HepG2 (cell line): ENCODE data around the gene ECE2. TPM values are rescaled to one million over a fixed set of nuclear protein-coding genes. Genes with fewer than 3 reads are reported as not detected.
A peak's percentile ranks its signal among the peaks of the same experiment; 100 is the strongest.

Experiments
- EP300 ChIP-seq, 3 experiments: sonication (generic) in 1 of 3; formaldehyde crosslinking in 1 of 3; IDR thresholded peaks; 2 replicates each; pipeline versions ENCODE4 v1.5.1 to v1.6.1; 2011 to 2020; ENCODE audit warnings: low read depth in 2 of 3, low read length in 2 of 3, borderline replicate concordance in 1 of 3, improper control_type of control experiment in 1 of 3, mild to moderate bottlenecking in 1 of 3, missing genetic modification reagents in 1 of 3, moderate library complexity in 1 of 3
- EZH2 ChIP-seq: conservative IDR thresholded peaks from 2 replicates; pipeline ENCODE4 v1.6.1; 2012; ENCODE audit warnings: mild to moderate bottlenecking, low read depth, low read length, moderate library complexity
- FOXP1 ChIP-seq, 2 experiments: fragments of 450-650 bp in 1 of 2; IDR thresholded peaks; 2 replicates each; pipeline ENCODE4 v1.6.1; 2017 to 2018; ENCODE audit warnings: antibody characterized with exemption in 1 of 2
- KAT8 ChIP-seq: IDR thresholded peaks from 2 replicates; pipeline ENCODE4 v1.6.1; 2016; ENCODE audit warnings: missing genetic modification reagents, missing compliant biosample characterization
- KDM3A ChIP-seq: IDR thresholded peaks from 2 replicates; pipeline ENCODE4 v1.6.1; 2018; ENCODE audit warnings: low read depth, missing compliant biosample characterization
- MTA1 ChIP-seq: sonication (generic); formaldehyde crosslinking; IDR thresholded peaks from 2 replicates; pipeline ENCODE4 v1.4.0; 2020; ENCODE audit warnings: missing genetic modification reagents, mild to moderate bottlenecking, borderline replicate concordance
- NCOR1 ChIP-seq: fragments of 200-600 bp; sonication (generic); IDR thresholded peaks from 2 replicates; pipeline ENCODE4 v1.7.0; 2017; ENCODE audit warnings: antibody characterized with exemption, low read length, borderline replicate concordance
- PHF20 ChIP-seq: sonication (generic); formaldehyde crosslinking; IDR thresholded peaks from 2 replicates; pipeline ENCODE4 v1.5.0; 2020; ENCODE audit warnings: mild to moderate bottlenecking, missing genetic modification reagents
- PTBP1 ChIP-seq: fragments of 200-400 bp; formaldehyde crosslinking; IDR thresholded peaks from 2 replicates; pipeline ENCODE4 v1.6.1; 2018; ENCODE audit warnings: low read length, low read depth; ENCODE audit not compliant: poor library complexity, severe bottlenecking
- TBX3 ChIP-seq: fragments of 450-650 bp; IDR thresholded peaks from 2 replicates; pipeline ENCODE4 v1.6.1; 2017; ENCODE audit warnings: antibody characterized with exemption, mild to moderate bottlenecking, inconsistent platforms, borderline replicate concordance
- TEAD3 ChIP-seq: optimal IDR thresholded peaks from 2 replicates; pipeline ENCODE3; 2016; ENCODE audit warnings: borderline replicate concordance
- TERF1 ChIP-seq: sonication (generic); formaldehyde crosslinking; IDR thresholded peaks from 2 replicates; pipeline ENCODE4 v1.8.0; 2022; ENCODE audit warnings: mild to moderate bottlenecking, missing genetic modification reagents, moderate library complexity
- XRCC5 ChIP-seq: fragments of 200-400 bp; formaldehyde crosslinking; optimal IDR thresholded peaks from 2 replicates; pipeline ENCODE3; 2017; ENCODE audit warnings: mild to moderate bottlenecking, low read length
- ZBTB7A ChIP-seq: sonication (generic); formaldehyde crosslinking; IDR thresholded peaks from 2 replicates; pipeline ENCODE4 v1.8.0; 2022; ENCODE audit warnings: mild to moderate bottlenecking, missing genetic modification reagents
- ZNF264 ChIP-seq: sonication (generic); formaldehyde crosslinking; IDR thresholded peaks from 2 replicates; pipeline ENCODE4 v1.4.0; 2020; ENCODE audit warnings: missing genetic modification reagents
- ZNF329 ChIP-seq: sonication (generic); formaldehyde crosslinking; IDR thresholded peaks from 2 replicates; pipeline ENCODE4 v1.9.0; 2021; ENCODE audit warnings: low read depth, mild to moderate bottlenecking, missing genetic modification reagents
- ZNF430 ChIP-seq: sonication (generic); formaldehyde crosslinking; IDR thresholded peaks from 2 replicates; pipeline ENCODE4 v1.9.0; 2021; ENCODE audit warnings: mild to moderate bottlenecking, missing genetic modification reagents
- ZNF678 ChIP-seq: sonication (generic); formaldehyde crosslinking; IDR thresholded peaks from 2 replicates; pipeline ENCODE4 v1.4.0; 2020; ENCODE audit warnings: mild to moderate bottlenecking, missing genetic modification reagents
- ZNF768 ChIP-seq: sonication (generic); formaldehyde crosslinking; IDR thresholded peaks from 2 replicates; pipeline ENCODE4 v1.4.0; 2020; ENCODE audit warnings: missing genetic modification reagents
- ZNF776 ChIP-seq: sonication (generic); formaldehyde crosslinking; IDR thresholded peaks from 2 replicates; pipeline ENCODE4 v1.4.0; 2020; ENCODE audit warnings: mild to moderate bottlenecking, missing genetic modification reagents
- ZNF790 ChIP-seq: sonication (generic); formaldehyde crosslinking; IDR thresholded peaks from 2 replicates; pipeline ENCODE4 v1.8.0; 2022; ENCODE audit warnings: missing genetic modification reagents, mild to moderate bottlenecking, borderline replicate concordance
- polyA plus RNA-seq, 8 experiments: library from polyadenylated mRNA; depleted of rRNA in 3 of 8; stranded (reverse) in 7 of 8; unstranded in 1 of 8; fragments of >200 nt; fragmentation: Illumina TruSeq in 4 of 8; extraction: Trizol in 4 of 8; gene quantifications; 2 replicates each; pipeline versions ENCODE4 v1.2.1 to v1.2.3, GENCODE V29; 2011 to 2016; ENCODE audit warnings: low read depth in 4 of 8, missing spikeins in 1 of 8, mixed read lengths in 1 of 8; ENCODE audit not compliant: insufficient read depth in 1 of 8
- total RNA-seq, 5 experiments: library from RNA; depleted of rRNA; stranded (reverse); fragments of >200 nt; fragmentation: Illumina TruSeq; extraction: Trizol; gene quantifications; 2 replicates each; pipeline ENCODE4 v1.2.3, GENCODE V29; 2016; ENCODE audit warnings: low read depth in 1 of 5
- TF ChIP-seq, protein P1 (sequence below): sonication (generic); formaldehyde crosslinking; IDR thresholded peaks from 2 replicates; pipeline ENCODE4 v1.4.0; 2020; ENCODE audit warnings: mild to moderate bottlenecking, missing genetic modification reagents
- TF ChIP-seq, protein P2 (sequence below): sonication (generic); formaldehyde crosslinking; IDR thresholded peaks from 2 replicates; pipeline ENCODE4 v1.9.0; 2021; ENCODE audit warnings: missing genetic modification reagents, borderline replicate concordance
- TF ChIP-seq, protein P3 (sequence below): sonication (generic); formaldehyde crosslinking; IDR thresholded peaks from 2 replicates; pipeline ENCODE4 v1.4.0; 2020; ENCODE audit warnings: mild to moderate bottlenecking, missing genetic modification reagents

The ECE2 gene
- total and polyA plus RNA-seq, 2 of the 13 experiments (the other 11 are each of a cell fraction or from before 2014, with no cell fraction given): not detected

GRCh38 chr3:184229394-184230080, 46.3 kb upstream of the ECE2 start, which contains the start of gene VWA5B2 (continued):
- TF ChIP-seq, protein P1, sequence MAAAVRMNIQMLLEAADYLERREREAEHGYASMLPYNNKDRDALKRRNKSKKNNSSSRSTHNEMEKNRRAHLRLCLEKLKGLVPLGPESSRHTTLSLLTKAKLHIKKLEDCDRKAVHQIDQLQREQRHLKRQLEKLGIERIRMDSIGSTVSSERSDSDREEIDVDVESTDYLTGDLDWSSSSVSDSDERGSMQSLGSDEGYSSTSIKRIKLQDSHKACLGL: 0 out of 2 replicates have a peak, but pooled peaks have one; percentile 39
- TF ChIP-seq ZNF768 (CRISPR knock-in tag) (peak; percentile 48; the same call in 1 of the 2 replicates), TERF1 (no peak), ZNF430 (CRISPR knock-in tag) (no peak), KAT8 (0 out of 2 replicates have a peak, but pooled peaks have one; percentile 12), PTBP1 (no peak), FOXP1 (IDR thresholded peaks at IDR 0.05) (no peak), FOXP1 (CRISPR knock-in tag; IDR thresholded peaks at IDR 0.05) (no peak), ZNF678 (CRISPR knock-in tag) (no peak), NCOR1 (no peak), ZNF329 (CRISPR knock-in tag) (peak; percentile 67; the same call in 1 of the 2 replicates), PHF20 (no peak), TEAD3 (CRISPR knock-in tag) (no peak), XRCC5 (peak; percentile 41), ZNF790 (CRISPR knock-in tag) (no peak), MTA1 (CRISPR knock-in tag) (no peak), KDM3A (0 out of 2 replicates have a peak, but pooled peaks have one; percentile 32), TBX3 (no peak), ZNF264 (no peak), EZH2 (no peak), EP300 (IDR thresholded peaks at IDR 0.05; ENCODE audit: low read depth in 2 of 2, low read length in 2 of 2) (no peak), EP300 (CRISPR knock-in tag; IDR thresholded peaks at IDR 0.05; ENCODE audit: borderline replicate concordance) (no peak), ZNF776 (CRISPR knock-in tag) (0 out of 2 replicates have a peak, but pooled peaks have one; percentile 21), ZBTB7A (0 out of 2 replicates have a peak, but pooled peaks have one; percentile 9)
- TF ChIP-seq, protein P2, sequence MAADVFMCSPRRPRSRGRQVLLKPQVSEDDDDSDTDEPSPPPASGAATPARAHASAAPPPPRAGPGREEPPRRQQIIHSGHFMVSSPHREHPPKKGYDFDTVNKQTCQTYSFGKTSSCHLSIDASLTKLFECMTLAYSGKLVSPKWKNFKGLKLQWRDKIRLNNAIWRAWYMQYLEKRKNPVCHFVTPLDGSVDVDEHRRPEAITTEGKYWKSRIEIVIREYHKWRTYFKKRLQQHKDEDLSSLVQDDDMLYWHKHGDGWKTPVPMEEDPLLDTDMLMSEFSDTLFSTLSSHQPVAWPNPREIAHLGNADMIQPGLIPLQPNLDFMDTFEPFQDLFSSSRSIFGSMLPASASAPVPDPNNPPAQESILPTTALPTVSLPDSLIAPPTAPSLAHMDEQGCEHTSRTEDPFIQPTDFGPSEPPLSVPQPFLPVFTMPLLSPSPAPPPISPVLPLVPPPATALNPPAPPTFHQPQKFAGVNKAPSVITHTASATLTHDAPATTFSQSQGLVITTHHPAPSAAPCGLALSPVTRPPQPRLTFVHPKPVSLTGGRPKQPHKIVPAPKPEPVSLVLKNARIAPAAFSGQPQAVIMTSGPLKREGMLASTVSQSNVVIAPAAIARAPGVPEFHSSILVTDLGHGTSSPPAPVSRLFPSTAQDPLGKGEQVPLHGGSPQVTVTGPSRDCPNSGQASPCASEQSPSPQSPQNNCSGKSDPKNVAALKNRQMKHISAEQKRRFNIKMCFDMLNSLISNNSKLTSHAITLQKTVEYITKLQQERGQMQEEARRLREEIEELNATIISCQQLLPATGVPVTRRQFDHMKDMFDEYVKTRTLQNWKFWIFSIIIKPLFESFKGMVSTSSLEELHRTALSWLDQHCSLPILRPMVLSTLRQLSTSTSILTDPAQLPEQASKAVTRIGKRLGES (CRISPR knock-in tag): no peak
- TF ChIP-seq, protein P3, sequence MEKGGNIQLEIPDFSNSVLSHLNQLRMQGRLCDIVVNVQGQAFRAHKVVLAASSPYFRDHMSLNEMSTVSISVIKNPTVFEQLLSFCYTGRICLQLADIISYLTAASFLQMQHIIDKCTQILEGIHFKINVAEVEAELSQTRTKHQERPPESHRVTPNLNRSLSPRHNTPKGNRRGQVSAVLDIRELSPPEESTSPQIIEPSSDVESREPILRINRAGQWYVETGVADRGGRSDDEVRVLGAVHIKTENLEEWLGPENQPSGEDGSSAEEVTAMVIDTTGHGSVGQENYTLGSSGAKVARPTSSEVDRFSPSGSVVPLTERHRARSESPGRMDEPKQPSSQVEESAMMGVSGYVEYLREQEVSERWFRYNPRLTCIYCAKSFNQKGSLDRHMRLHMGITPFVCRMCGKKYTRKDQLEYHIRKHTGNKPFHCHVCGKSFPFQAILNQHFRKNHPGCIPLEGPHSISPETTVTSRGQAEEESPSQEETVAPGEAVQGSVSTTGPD: no peak
